ENCODE measurements around the gene GPC6. TPM values are rescaled to one million over a fixed set of nuclear protein-coding genes. Genes with fewer than 3 reads are reported as not detected.

Gene GPC6
- total RNA-seq, 2 experiments from 2014 or later, result not detected

GRCh38 chr13:93220073-93220472 is 6.5 kb upstream of the GPC6 start:
- H3K79me2 ChIP-seq (ENCODE audit: insufficient read depth, low read depth, low read length), result no peaks in the 10 kb centered on the region
- H3K9me2 ChIP-seq (ENCODE audit: insufficient read depth, low read length), result no peaks in the 10 kb centered on the region
- no TSS peak for BruUV-seq (replicated peaks)
- no peak for DNase-seq (ENCODE audit: low spot score)
- H3K36me3 ChIP-seq (ENCODE audit: insufficient read depth, low read length), result no peaks in the 10 kb centered on the region
- CTCF ChIA-PET (ENCODE audit: unreplicated experiment), result no interaction called here
- H3K4me1 ChIP-seq (ENCODE audit: insufficient read depth, low read length, poor library complexity, severe bottlenecking), result no peaks in the 10 kb centered on the region
- POLR2A ChIA-PET, result interaction anchor here (0.5 kb wide), 1 partner anchor 1414 kb away, joined by 3 read pairs; no protein-coding TSS in a partner anchor
- H3K4me3 ChIP-seq (ENCODE audit: low read depth, low read length, poor library complexity, severe bottlenecking), result no peak overlapping the region
- H3K27ac ChIP-seq (ENCODE audit: low read depth, low read length, poor library complexity, severe bottlenecking), result no peak overlapping the region
- no peak overlapping the region for H2AFZ ChIP-seq (ENCODE audit: low read length)
- H3K4me2 ChIP-seq (ENCODE audit: low read length), result no peak overlapping the region
- H4K20me1 ChIP-seq (ENCODE audit: insufficient read depth, low read length), result no peaks in the 10 kb centered on the region
- no peaks in the 10 kb centered on the region for H3K9me3 ChIP-seq (ENCODE audit: low read length)
- intact Hi-C loops (cut with micrococcal nuclease; ENCODE audit: unreplicated experiment), result no loop called here
- no peak for TF ChIP-seq EZH2phosphoT487 (IDR thresholded peaks at IDR 0.05; ENCODE audit: borderline replicate concordance, low read depth, low read length)
- TF ChIP-seq, protein P1, sequence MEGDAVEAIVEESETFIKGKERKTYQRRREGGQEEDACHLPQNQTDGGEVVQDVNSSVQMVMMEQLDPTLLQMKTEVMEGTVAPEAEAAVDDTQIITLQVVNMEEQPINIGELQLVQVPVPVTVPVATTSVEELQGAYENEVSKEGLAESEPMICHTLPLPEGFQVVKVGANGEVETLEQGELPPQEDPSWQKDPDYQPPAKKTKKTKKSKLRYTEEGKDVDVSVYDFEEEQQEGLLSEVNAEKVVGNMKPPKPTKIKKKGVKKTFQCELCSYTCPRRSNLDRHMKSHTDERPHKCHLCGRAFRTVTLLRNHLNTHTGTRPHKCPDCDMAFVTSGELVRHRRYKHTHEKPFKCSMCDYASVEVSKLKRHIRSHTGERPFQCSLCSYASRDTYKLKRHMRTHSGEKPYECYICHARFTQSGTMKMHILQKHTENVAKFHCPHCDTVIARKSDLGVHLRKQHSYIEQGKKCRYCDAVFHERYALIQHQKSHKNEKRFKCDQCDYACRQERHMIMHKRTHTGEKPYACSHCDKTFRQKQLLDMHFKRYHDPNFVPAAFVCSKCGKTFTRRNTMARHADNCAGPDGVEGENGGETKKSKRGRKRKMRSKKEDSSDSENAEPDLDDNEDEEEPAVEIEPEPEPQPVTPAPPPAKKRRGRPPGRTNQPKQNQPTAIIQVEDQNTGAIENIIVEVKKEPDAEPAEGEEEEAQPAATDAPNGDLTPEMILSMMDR (conservative IDR thresholded peaks at IDR 0.05; ENCODE audit: low read length), result no peak

GRCh38 chr13:93222976-93223375 is 3.6 kb upstream of the GPC6 start:
- Histone ChIP-seq H3K36me3 (ENCODE audit: insufficient read depth, low read length) (no peaks in the 10 kb centered on the region), H3K4me3 (ENCODE audit: low read depth, low read length, poor library complexity, severe bottlenecking) (no peak overlapping the region)
- intact Hi-C loops (cut with micrococcal nuclease; ENCODE audit: unreplicated experiment), result no loop called here

GRCh38 chr13:93224535-93224934 is 2.1 kb upstream of the GPC6 start:
- no peak overlapping the region for H3K4me3 ChIP-seq (ENCODE audit: low read depth, low read length, poor library complexity, severe bottlenecking)

More at GRCh38 chr13:93222976-93223375, 3.6 kb upstream of the GPC6 start:
- CTCF ChIA-PET (ENCODE audit: unreplicated experiment), result no interaction called here
- Histone ChIP-seq H3K9me3 (ENCODE audit: low read length) (no peaks in the 10 kb centered on the region), H3K4me1 (ENCODE audit: insufficient read depth, low read length, poor library complexity, severe bottlenecking) (no peaks in the 10 kb centered on the region), H3K27ac (ENCODE audit: low read depth, low read length, poor library complexity, severe bottlenecking) (no peak overlapping the region), H3K9me2 (ENCODE audit: insufficient read depth, low read length) (no peaks in the 10 kb centered on the region), H3K4me2 (ENCODE audit: low read length) (no peak overlapping the region), H2AFZ (ENCODE audit: low read length) (no peak overlapping the region), H3K79me2 (ENCODE audit: insufficient read depth, low read depth, low read length) (no peaks in the 10 kb centered on the region), H4K20me1 (ENCODE audit: insufficient read depth, low read length) (no peaks in the 10 kb centered on the region)
- DNase-seq (ENCODE audit: low spot score), result no peak
- POLR2A ChIA-PET, result interaction anchor here (0.7 kb wide), 1 partner anchor 35 kb away, joined by 4 read pairs; no protein-coding TSS in a partner anchor
- no TSS peak for BruUV-seq (replicated peaks)
- no peak for TF ChIP-seq EZH2phosphoT487 (IDR thresholded peaks at IDR 0.05; ENCODE audit: borderline replicate concordance, low read depth, low read length)
- TF ChIP-seq, protein P1 (conservative IDR thresholded peaks at IDR 0.05; ENCODE audit: low read length), result no peak

More at GRCh38 chr13:93224535-93224934, 2.1 kb upstream of the GPC6 start:
- no peaks in the 10 kb centered on the region for H3K9me2 ChIP-seq (ENCODE audit: insufficient read depth, low read length)
- no TSS peak for BruUV-seq (replicated peaks)
- no peaks in the 10 kb centered on the region for H3K4me1 ChIP-seq (ENCODE audit: insufficient read depth, low read length, poor library complexity, severe bottlenecking)
- TF ChIP-seq, protein P1 (conservative IDR thresholded peaks at IDR 0.05; ENCODE audit: low read length), result no peak
- TF ChIP-seq EZH2phosphoT487 (IDR thresholded peaks at IDR 0.05; ENCODE audit: borderline replicate concordance, low read depth, low read length), result no peak
- no peak overlapping the region for H2AFZ ChIP-seq (ENCODE audit: low read length)
- intact Hi-C loops (cut with micrococcal nuclease; ENCODE audit: unreplicated experiment), result no loop called here
- no peaks in the 10 kb centered on the region for H3K36me3 ChIP-seq (ENCODE audit: insufficient read depth, low read length)
- DNase-seq (ENCODE audit: low spot score), result no peak
- no peaks in the 10 kb centered on the region for H3K9me3 ChIP-seq (ENCODE audit: low read length)
- ChIA-PET CTCF (ENCODE audit: unreplicated experiment) (no interaction called here), POLR2A (no interaction called here)
- H3K4me2 ChIP-seq (ENCODE audit: low read length), result no peak overlapping the region
- H3K79me2 ChIP-seq (ENCODE audit: insufficient read depth, low read depth, low read length), result no peaks in the 10 kb centered on the region
- H3K27ac ChIP-seq (ENCODE audit: low read depth, low read length, poor library complexity, severe bottlenecking), result no peak overlapping the region
- no peaks in the 10 kb centered on the region for H4K20me1 ChIP-seq (ENCODE audit: insufficient read depth, low read length)

Measured in OCI-LY7 (cell line).